Measurements from ENCODE around the gene HNRNPAB. TPM values are rescaled to one million over a fixed set of nuclear protein-coding genes. Genes with fewer than 3 reads are reported as not detected.

Gene HNRNPAB
- total RNA-seq, 1 experiment from 2014 or later = 547 TPM

DNA sequence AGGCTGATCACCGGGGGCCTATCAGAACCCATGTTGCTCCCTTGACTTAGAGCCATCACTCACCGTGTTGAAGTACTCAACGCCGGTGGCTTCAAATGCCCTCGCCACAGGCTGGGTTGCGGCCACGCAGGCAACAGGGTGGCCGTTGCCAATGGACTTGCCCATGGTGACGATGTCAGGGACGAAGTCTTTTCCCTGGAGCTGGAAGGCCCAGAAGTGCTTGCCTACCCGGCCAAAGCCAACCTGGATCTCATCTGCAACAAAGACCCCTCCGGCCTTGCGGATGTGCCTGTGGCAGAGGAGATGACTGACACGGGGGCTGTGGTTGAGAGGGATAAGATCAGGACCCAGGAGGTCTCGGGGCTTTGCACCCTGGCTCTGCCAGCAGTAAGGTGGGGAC lies 18.0 kb downstream of the HNRNPAB start:
- WGBS (ENCODE audit: extremely low coverage, insufficient read length, low lambda C conversion rate) = no CpG with 5 or more reads among the region's 15 CpGs
- no peaks in the 10 kb centered on the region for H3K9me3 Mint-ChIP-seq
- no peak overlapping the region for H2AFZ ChIP-seq (ENCODE audit: low read length)
- H4K8ac ChIP-seq (replicated peaks; ENCODE audit: insufficient read length, low read depth, low read length) = no peak overlapping the region
- H3K4ac ChIP-seq (ENCODE audit: low read depth, low read length) = no peak overlapping the region
- no peaks in the 10 kb centered on the region for H3K79me1 ChIP-seq (ENCODE audit: insufficient read depth, low read depth, low read length, poor library complexity, severe bottlenecking)
- H3K4me1 Mint-ChIP-seq = peaks cover 17% of the 10 kb centered on the region in 2 experiments
- no peak overlapping the region for H3K56ac ChIP-seq (ENCODE audit: insufficient read length, low read depth, low read length)
- no peaks in the 10 kb centered on the region for H3K27me3 Mint-ChIP-seq (ENCODE audit: low read depth)
- H3K36me3 Mint-ChIP-seq (ENCODE audit: insufficient read depth in 1 of 3, low read depth in 3 of 3) = peaks cover 28 to 75% (median 55%) of the 10 kb centered on the region in 3 experiments; a peak in 6 of 7 replicates
- no peak overlapping the region for H2BK120ac ChIP-seq (ENCODE audit: low read depth, low read length, poor library complexity, severe bottlenecking)
- no peak overlapping the region for H4K5ac ChIP-seq (ENCODE audit: insufficient read length, low read depth, low read length)
- no peaks in the 10 kb centered on the region for H3K27me3 ChIP-seq (ENCODE audit: insufficient read depth, low read length)
- no peak overlapping the region for H2BK12ac ChIP-seq (ENCODE audit: insufficient read length, low read depth, low read length)
- H3K23ac ChIP-seq (ENCODE audit: insufficient read length, low read depth, low read length) = no peak overlapping the region
- H2AK5ac ChIP-seq (ENCODE audit: insufficient read length, low read length) = no peak overlapping the region
- peaks cover 2% of the 10 kb centered on the region; the same call in 1 of the 2 replicates for H3K4me1 ChIP-seq (ENCODE audit: insufficient read depth, low read length)
- H3K18ac ChIP-seq (ENCODE audit: insufficient read length, low read depth, low read length) = no peak overlapping the region
- no peak overlapping the region for H4K91ac ChIP-seq (ENCODE audit: insufficient read length, low read depth, low read length)
- TF ChIP-seq, protein P1, sequence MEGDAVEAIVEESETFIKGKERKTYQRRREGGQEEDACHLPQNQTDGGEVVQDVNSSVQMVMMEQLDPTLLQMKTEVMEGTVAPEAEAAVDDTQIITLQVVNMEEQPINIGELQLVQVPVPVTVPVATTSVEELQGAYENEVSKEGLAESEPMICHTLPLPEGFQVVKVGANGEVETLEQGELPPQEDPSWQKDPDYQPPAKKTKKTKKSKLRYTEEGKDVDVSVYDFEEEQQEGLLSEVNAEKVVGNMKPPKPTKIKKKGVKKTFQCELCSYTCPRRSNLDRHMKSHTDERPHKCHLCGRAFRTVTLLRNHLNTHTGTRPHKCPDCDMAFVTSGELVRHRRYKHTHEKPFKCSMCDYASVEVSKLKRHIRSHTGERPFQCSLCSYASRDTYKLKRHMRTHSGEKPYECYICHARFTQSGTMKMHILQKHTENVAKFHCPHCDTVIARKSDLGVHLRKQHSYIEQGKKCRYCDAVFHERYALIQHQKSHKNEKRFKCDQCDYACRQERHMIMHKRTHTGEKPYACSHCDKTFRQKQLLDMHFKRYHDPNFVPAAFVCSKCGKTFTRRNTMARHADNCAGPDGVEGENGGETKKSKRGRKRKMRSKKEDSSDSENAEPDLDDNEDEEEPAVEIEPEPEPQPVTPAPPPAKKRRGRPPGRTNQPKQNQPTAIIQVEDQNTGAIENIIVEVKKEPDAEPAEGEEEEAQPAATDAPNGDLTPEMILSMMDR (conservative IDR thresholded peaks at IDR 0.05) = no peak
- H3K27ac ChIP-seq (ENCODE audit: insufficient read length, low read depth, low read length) = no peak overlapping the region
- peaks cover 3% of the 10 kb centered on the region for H4K20me1 ChIP-seq (ENCODE audit: control insufficient read depth, insufficient read depth, insufficient read length)
- no peaks in the 10 kb centered on the region for H3K79me2 ChIP-seq (ENCODE audit: insufficient read depth, low read length)
- H3K14ac ChIP-seq (ENCODE audit: insufficient read depth, low read length) = no peak overlapping the region
- no peak overlapping the region for H3K27ac Mint-ChIP-seq
- no peak overlapping the region for H3K4me2 ChIP-seq (ENCODE audit: insufficient read depth, insufficient read length, low read length)
- no peak overlapping the region for H2BK5ac ChIP-seq (ENCODE audit: insufficient read length, low read length)
- no peak overlapping the region for H3K4me3 Mint-ChIP-seq
- H3T11ph ChIP-seq (ENCODE audit: low read length) = no peak overlapping the region
- H2BK15ac ChIP-seq (ENCODE audit: low read depth, low read length) = no peak overlapping the region
- no peak for DNase-seq
- no peak overlapping the region for H2BK20ac ChIP-seq (ENCODE audit: low read depth, low read length, poor library complexity, severe bottlenecking)
- H3K9ac ChIP-seq (ENCODE audit: extremely low read depth, insufficient read length, low read length) = no peak overlapping the region
- no peaks in the 10 kb centered on the region for H3K23me2 ChIP-seq (ENCODE audit: insufficient read length, low read depth, low read length, poor library complexity, severe bottlenecking)
- no peaks in the 10 kb centered on the region for H3K9me3 ChIP-seq (ENCODE audit: control insufficient read depth, low read depth, low read length)
